DLD1 (cell line): ENCODE results near the gene FCN3.

Source experiments
- in situ Hi-C: cut with HindIII; loops from 2 replicates; pipeline ENCODE4 v1.10.0; 2017; ENCODE audit warnings: low sequenced_read_pairs

Gene FCN3

DNA sequence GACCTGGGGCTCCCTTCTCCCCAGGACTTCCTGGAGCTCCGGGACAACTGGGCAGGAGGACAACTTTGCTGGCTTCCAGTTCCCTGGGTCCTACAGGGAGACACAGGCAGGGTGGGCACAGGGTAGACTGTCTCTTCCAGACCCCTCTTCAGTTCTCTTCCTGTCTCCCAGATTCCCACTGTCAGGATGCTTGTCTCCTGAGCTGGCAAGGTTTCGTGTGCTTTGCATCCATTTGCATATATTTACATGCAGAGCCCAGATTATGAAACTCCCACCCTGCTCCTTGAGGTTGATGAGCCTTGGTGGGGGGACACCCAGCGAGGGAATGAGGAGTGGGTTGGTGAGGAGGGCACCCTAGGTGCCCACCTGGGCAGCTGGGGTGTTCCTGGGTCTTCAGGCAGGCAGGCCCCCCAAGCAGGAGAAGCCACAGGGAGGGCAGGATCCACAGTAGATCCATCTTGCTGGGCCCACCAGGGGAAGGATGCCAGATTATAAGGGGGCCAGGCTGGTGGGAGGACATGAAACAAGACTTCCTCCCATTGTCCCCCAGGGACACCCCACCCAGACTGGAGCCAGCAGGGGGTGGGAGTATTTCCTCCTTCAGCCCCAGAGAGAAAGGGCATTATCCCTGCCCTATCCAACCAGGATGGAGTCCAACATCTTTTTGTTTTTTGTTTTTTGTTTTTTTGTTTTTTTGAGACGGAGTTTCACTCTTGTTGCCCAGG, at the start of gene FCN3:
FCN3 (minus strand) TSS at position 463 of the 725 bp plus-strand sequence; CDS start at position 457, 6 bp downstream.
- in situ Hi-C loops, result no loop called here

DNA sequence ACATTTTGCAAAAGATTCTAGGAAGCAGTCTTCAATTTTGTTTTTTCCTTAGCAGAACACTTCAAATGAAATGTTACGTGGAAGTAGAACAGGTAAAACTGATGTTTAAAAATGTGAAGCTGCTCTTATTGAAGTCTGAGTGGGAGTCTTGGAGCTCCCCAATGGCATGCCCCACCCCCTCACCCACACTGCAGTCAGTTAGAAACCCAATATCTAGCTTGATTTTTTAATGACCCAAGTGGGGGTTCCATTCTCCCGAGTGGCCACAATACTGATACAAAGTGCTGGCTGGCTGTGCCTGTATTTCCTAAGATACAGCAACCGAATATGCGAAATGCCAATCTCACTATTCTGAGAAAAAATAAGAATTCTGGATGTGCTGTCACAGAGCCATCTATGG, 49.1 kb upstream of the FCN3 start:
- in situ Hi-C loops, result loop anchor here (25.0 kb wide), 1 partner anchor 164 kb away; no protein-coding TSS in a partner anchor

DNA sequence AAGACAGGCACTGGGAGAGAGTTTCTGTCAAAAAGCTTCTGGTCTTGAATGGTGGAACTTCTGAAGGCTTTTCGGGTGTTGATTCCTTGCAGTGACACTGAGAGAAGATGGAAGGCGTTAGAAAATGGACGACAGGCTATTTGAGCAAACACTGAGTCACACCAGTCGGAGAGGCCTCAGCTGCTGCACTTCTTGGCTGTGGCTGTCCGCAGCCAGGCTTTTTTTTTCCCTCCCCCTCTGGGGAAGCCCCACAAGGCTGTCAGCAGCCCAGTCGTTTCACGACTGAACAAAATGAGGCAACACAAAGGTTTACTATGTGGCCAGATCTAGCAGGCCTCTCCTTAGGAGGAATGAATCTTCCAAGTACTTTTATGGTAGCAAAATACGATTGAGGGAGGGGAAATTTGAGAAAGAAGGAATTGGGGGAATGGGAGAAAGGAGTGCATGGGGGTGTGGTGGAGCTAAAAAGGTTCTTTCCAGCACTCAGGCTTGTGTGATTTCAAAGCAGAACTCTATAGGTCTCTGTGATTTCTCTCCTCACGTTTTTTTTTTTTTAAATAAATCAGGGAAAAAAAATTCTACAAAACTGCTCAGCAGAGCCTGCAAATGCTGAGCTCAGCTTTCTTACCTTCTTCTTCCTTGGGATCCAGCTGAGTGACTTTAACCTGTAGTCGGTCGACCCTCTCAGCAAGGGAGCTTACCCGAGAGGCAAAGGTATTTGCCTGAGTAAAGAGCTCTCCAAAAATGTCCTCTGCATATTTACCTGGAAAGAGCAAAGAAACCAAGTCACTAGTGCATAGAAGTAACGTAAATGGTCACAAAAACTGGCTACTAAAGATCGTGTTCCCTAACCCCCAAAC, 43.9 kb upstream of the FCN3 start:
- in situ Hi-C loops, result loop anchor here (25.0 kb wide), 1 partner anchor 169 kb away; no protein-coding TSS in a partner anchor

DNA sequence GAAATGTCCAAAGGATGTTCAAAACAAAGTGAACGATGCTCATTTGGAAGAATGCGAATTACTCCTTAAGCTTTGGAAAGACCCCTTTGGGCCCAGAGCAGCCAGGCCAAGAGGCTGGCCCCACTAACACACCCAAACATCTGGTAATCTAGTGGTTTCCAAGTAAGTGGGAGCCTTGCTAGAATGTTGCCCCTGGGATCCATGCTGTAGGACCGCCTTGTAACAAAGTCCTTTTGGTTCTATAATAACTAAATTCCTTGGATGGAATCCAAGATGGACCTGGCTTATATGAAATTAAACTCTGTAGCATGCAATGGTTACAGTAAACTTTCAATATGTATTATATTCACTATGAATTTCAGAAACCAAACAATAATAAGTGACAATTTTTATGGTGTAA, 43.1 kb upstream of the FCN3 start:
- in situ Hi-C loops, result loop anchor here (25.0 kb wide), 1 partner anchor 170 kb away; no protein-coding TSS in a partner anchor

DNA sequence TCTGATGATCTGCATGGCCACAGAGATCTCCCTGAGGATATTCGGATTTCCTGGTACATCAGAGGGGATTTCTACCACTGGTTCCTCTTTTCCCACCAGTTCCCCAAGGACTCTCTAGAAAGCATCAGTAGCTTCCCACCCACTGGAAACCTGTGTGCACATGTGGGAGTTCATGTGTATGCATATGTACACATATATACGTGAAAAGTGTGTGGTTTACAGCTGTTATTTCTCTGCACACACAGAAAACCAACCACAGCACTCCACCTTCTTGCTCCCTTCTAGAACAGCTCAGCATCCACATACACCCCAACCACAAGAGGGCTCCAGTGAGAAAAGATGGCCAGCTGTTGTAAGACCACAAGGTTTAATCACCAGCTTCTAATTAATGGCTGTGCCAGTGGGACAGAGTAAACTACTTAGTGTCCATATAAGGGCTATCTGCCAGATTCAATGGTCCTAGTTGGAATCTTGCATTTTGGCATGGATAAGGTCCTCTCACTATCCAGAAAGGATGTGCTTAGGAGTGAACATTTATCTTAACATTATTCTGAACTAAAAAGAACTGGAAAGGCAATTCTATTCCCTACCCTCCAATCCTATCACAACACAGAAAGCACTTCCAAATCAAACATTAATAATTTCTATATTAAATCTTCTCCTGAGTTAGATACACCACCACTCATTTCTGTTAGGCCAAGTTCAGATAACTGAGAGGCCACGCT, 41.9 kb upstream of the FCN3 start:
- in situ Hi-C loops, result loop anchor here (25.0 kb wide), 1 partner anchor 171 kb away; no protein-coding TSS in a partner anchor

DNA sequence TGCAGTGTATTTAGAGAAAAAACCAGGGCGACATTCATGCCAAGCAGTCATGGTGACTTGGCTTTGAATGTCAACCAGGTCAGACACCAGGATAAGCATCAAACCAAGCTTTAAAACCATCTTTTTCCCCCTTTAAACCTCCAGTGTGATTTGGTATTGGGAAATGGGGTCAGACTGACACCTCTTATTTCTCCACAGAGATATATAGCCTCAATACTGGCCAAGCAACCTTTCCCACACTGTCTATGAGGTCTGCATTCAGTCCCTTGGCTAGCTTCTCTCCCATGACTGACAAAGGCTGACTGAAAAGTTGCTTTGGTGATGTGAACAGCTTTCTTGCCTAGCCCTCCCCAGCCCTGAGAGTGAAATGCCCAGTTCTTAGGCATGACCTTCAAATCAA, 39.5 kb upstream of the FCN3 start:
- in situ Hi-C loops, result loop anchor here (25.0 kb wide), 1 partner anchor 173 kb away; no protein-coding TSS in a partner anchor

DNA sequence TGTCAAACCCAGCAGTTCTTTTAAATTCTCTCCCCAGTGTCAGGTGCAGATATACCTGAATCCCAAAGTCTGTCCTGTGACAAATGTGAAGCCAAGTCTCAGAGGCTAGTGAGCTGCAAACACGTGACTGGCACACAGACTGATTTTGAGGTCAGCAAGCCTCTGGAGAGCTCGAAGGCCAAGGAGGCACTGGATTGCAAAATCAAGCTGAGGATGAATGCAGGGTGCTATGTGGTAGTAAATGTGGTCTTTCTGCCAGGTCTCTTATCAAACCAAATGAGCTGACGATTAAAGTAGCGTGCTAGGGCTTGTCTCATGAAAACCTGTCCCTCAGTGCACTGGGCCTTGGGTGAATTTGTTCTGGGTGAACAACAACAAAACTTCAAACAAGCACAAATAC, 38.4 kb upstream of the FCN3 start:
- in situ Hi-C loops, result loop anchor here (25.0 kb wide), 1 partner anchor 174 kb away; no protein-coding TSS in a partner anchor

DNA sequence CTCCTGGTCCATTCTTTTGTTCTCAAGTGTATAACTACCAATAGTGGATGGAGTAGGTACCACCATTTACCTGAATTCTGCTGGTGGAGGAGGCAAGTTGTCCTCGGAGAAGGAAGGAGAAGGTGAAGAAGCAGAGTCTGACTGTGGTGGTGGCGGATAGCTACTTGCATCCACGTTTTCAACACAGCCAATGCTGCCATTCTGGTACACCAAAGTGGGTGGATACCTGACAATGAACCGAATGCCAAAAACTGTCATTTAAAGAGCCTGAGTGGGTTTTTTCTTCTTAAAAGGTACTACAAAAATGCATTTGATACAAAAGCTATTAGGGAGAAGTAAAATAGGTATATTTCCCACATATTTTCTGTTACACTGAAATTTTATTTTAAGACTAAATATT, 37.9 kb upstream of the FCN3 start:
- in situ Hi-C loops, result loop anchor here (25.0 kb wide), 1 partner anchor 175 kb away; no protein-coding TSS in a partner anchor

DNA sequence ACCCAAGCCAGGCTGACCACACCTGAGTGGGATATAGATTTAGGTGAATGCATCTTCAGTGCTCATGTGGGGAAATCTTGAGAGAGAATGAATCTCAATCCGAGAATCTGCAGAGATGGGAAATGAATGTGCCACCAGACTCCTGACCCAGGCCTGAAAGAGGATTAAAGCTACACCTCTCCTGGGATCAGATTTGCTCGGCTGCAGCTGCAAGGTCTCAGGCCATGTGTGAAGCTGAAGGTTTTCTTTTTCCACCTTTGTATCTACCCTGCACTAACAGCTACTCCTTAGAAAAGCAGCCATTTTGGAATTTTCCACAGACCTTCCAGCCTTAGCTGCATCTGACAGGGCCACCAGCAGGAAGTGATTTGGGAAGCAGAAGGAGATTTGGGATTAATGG, 36.1 kb upstream of the FCN3 start:
- in situ Hi-C loops, result loop anchor here (25.0 kb wide), 1 partner anchor 177 kb away; no protein-coding TSS in a partner anchor

DNA sequence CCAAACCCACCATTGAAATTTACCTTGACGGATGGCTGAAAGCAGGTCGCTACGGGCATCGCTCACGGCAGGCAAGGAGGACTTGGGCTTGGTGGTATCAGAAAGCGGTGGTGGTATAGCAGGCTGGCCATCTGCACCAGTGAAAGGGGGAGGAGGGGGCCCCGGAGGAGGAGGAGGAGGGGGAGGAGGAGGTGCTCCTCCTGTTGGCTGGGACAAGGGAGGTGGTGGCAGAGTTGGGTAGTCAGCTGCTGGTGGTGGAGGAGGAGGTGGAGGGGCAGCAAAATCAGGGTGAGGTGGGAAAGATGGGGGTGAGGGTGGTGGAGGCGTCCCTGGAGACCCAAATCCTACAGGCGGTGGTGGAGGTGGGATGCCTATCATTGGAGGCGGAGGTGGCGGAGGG, 35.0 kb upstream of the FCN3 start:
- in situ Hi-C loops, result loop anchor here (25.0 kb wide), 1 partner anchor 178 kb away; no protein-coding TSS in a partner anchor

DNA sequence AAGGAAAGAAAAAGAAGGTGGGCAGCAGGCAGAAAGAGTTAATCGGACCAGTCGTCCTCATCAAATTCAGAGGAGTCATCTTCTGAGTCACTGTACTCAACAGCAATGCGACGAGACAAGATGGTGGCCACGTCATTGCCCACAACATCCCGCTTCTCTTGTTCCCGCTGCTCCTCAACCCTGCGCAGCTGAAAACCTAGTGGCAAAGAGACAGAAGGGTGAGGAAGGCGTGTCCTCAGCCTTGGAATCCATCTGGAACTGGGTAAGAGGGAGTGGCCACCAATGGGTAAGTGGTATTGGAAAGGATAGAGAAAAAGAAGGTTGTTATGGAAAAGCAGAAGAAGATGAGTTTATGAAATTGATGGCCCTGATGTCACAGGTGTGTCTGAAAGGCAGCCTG, 33.5 kb upstream of the FCN3 start:
- in situ Hi-C loops, result loop anchor here (25.0 kb wide), 1 partner anchor 179 kb away; no protein-coding TSS in a partner anchor

DNA sequence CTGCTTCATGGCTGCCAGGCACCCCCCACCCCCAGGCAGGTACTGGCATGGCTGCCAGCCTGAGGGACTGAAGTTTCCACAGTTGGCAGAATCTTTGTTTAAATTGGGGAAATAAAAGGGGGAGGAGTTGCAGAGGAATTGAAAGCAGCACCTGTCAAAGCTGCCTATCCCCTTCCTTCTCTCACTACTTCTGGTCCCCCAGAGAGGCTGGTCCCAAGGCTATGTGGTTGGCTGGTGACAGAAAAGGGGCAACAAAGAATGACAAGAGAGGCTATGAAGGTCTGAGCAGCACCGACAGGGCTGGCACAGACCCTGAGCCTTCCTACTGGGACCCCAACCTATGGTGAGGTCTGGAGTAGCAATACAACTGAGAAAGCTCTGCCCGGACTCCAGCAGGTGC, 32.2 kb upstream of the FCN3 start:
- in situ Hi-C loops, result loop anchor here (25.0 kb wide), 1 partner anchor 181 kb away; no protein-coding TSS in a partner anchor

DNA sequence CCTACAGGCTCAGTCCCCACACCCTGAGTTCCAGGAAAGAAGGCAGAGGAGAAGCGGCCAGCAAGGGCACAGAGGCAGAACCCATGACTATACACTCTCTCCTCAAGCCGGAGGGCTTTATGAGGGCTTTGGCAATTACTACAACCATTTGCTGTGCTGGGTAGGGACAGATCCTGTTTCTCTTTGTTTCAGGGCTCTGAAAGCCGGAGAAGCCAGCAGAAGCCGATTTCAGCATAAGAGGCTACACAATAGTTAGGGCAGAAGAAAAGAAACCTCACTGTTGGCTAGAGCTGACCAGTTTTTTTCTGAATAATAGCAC, 31.7 kb upstream of the FCN3 start:
- in situ Hi-C loops, result loop anchor here (25.0 kb wide), 1 partner anchor 181 kb away; no protein-coding TSS in a partner anchor

DNA sequence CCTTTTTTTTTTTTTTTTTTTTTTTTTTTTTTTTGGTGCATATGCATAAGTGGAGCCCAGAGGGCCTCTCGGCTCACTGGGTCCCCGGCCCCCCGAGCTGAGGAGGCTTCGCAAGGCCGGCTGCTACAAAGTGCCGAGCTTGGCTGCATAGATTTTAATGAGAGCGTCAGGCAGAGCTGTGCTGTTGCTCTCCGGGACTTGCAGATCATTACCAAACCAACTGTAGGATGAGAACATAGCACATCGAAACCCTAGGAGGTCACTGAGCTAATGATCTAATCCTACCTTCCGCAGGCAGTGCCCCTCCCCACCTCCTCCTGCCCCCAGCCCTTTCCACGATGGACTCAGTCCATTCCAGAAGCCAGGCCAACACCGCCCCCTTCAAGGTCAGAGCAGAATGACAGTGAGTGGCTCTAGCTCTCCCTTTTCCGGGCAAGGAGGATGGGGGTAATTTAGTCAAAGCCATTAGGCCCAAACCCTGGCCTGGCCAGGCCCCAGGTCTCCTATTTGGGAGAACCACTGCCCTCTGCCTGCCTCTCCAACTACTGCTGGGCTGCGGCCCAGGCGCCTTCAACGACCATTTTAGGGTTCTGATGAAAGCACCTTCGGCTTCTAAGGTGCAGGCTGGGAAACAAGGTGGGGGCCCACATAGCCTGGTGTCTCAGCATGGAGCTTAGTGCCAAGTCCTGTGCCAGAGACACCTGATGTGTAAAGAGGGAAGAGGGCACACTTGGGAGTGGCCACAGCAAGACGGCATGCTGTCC, 31.2 kb upstream of the FCN3 start:
- in situ Hi-C loops, result loop anchor here (25.0 kb wide), 1 partner anchor 182 kb away; no protein-coding TSS in a partner anchor

DNA sequence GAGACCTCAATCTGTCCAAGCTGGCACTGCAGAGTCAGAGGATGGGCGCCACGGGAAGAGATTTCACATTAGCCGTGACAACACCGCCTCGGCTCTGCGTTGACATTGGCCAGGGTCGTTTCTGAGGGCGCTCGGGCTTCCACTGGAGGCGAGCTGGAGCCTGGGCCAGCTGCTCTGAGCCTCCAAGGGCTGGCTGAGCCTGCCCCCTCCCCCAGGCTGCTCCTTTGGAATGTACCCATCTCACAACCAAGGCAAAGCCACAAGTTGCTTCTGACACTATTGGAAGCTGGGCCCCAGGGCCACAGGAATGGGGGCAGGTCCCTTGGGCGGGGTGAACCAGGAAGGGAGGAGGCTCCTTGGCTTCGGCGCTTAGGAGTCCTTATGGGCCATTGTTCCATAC, 30.4 kb upstream of the FCN3 start:
- in situ Hi-C loops, result loop anchor here (25.0 kb wide), 1 partner anchor 182 kb away; no protein-coding TSS in a partner anchor

DNA sequence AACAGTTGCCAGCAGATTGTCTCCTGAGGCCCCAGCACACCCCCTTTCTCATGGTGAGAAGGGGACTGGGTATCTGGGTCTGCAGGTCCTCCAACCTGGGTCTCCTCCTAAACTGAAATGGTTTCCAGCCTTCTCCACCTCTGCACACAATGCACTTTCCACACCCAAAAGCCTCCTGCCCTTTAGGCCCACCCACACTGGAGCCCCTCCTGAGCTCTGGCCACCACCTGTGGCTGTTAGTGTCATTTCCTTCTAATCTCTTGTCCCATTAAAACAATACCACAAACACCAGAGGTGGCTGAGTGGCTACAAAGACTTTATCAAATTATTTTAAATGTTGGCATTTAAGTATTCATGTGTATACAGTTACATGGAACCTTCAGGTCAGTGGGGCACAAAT, 29.3 kb upstream of the FCN3 start:
- in situ Hi-C loops, result loop anchor here (25.0 kb wide), 1 partner anchor 183 kb away; no protein-coding TSS in a partner anchor

DNA sequence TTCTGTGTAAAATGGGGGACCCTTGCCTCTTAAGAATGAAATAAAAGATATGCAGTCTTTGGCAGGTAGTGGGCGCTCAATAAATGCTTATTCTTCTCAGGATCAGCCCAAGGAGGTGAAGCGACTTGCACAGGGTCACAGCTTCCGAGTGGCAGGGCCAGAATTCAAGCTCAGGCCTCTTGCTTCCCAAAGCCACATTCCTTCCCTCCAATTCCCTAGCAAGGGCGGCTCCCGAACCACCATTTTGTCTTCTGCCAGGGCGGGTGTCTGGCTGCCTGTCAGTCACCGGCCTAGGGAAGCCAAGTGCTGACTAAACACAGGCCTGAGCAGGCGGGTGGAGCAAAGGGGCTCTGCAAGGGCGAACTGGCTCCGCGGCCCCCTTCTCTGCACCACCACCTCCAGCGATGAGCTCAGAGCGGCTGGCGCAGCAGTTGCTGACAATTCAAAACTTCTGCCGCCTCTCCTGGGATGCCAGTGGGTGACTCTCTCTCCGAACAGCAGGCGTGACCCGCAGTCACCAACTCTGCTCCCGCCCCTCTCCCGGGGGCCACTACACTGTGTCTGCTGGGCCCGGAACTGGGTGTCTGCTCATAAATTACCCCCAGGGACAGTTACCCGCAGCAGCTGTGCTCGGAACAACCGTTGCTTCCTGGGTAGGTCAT, 28.6 kb upstream of the FCN3 start:
- in situ Hi-C loops, result loop anchor here (25.0 kb wide), 1 partner anchor 184 kb away; no protein-coding TSS in a partner anchor

DNA sequence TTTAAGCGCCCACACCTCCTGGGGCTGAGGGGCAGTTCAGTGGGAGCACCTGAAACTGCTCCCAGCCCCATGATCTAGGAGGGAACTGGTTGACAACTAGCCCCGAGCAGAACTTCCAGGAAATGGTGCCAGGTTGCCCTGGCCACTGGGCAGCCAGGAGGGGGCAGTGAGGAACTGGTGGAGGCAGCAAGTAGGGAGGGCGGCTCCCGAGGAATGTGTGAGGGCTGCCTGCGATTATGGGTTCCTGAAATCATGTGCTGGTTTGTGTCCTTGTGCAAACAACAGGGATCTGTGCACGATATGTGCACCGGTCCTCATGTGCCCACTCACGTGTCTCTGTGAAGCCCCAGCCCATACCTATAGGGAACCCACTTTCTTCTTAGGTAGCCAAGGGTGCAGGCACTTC, 27.7 kb upstream of the FCN3 start:
- in situ Hi-C loops, result loop anchor here (25.0 kb wide), 1 partner anchor 185 kb away; no protein-coding TSS in a partner anchor

DNA sequence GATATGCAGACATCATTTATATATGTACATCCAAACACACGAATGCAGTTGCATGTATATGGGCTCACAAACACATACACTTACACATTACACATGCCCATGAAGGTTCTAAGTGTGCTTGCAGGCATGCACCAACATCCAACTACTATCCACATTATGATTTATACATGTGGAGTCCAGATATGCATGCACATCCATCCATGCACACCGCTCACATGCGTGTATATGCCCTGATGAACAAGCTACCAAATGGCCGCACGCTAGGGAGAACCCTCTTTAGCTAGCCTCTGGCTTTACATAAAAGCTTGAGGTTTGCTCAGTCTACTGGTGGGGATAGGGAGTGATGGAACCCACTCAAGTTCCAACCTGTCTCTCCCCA, 26.3 kb upstream of the FCN3 start:
- in situ Hi-C loops, result loop anchor here (25.0 kb wide), 1 partner anchor 186 kb away; no protein-coding TSS in a partner anchor
